ENCODE results near the gene DAAM1.

Gene DAAM1

DNA sequence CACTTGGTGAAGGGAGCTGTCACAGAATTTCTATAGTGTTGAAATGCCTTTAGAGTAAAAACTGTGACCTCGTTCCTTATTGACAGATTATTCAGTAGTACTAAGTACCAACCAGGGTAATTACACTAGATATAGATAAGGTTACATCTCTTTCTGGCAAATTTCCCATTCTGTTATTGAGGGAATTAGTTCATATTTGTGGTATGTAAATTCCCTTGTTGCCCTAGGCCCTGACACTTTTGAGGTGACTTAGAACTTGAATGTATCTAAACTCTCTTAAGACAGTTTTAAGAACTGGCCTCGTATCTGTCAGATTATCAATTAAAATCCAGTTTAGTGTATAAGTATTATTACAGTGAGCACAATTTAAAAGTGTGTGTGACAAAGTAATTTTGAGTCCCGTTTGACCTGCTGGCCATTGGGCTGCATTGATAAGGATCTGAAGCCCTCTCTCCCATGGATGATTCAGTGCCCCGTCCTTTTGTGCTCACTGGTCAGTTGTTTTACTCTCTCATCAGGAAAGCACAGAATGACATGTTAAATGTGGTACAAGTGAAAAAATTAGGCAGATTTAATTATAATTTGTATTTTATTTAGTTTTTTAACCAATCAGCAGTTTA is 153.5 kb downstream of the DAAM1 start:
- no peak for DNase-seq (ENCODE audit: low spot score)

- DNase-seq (ENCODE audit: low spot score): no peak
Measured at GRCh38 chr14:59342516-59343484, 154.3 kb downstream of the DAAM1 start.

DNA sequence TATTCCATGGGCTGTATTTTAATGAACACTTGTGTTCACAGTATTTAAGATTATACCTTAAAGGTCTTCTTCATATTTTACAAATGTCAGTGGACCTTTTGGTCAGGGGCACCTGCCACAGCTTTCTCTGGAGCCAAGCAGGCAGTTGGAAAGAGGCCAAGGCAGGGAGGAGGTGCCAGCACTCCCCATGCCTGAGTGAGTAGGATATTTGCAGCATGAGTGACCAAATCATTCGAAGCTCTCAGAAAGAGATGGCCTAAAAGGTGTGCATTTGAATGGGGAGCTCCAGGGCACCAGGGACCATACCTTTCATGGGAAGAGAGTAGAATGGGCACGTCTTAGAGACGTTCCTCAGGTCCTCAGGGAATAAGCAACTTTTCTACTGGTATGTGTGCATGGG is 155.1 kb downstream of the DAAM1 start:
- DNase-seq (ENCODE audit: low spot score): no peak

DNA sequence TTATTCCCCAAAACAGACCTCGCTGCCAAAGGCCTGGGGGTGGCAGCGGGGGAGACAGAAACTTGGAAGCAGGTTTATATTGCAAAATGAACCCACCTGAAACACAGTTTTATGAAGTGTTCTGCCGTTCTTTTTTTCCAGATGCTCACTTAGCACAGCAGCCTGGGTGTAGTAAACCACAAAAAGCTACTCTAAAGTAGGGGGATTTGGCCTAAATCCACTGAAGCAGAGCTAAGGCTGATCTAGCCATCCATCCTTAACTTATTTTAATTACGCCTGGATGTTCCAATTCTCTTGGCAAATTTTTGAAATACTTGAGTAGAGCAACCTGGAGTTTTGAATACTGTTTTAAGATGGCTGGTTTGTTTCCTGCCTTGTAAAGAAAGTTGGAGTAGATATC is 155.5 kb downstream of the DAAM1 start:
- DNase-seq (ENCODE audit: low spot score): no peak

DNA sequence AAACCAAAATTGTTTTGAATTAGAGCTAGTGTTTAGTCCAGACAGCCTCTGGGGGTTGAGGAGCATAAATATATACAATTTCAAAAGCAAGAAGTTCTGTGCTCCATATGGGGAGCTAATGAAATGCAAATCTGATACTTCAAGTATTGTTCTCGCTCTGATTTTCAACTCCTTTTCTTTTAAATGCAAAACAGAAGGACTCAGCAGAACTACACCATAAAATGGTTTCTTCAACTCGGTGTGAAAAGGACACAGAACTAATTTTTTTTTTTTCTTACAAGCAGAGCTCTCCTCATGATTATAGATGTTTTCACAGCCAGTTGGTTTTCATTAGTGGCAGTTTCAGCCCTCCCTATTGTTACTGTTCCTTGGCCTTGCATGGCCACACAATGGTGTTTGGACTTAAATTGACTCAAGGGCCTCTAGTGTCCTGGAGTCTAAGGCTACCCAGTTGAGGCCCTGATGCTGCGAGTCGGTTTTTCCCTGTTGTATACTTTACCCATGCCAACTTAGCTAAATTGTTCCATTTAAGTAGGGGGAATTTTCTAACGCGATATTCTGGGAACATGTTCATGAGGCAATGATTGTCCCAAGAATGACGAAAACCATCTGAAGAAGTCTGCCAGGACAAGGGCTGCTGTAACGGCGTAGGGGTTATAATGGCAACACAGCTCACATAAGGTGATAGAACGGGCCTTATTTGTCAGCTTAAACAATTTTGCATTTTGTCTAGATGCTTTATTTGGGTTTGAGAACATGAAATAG is 156.4 kb downstream of the DAAM1 start:
- no peak for DNase-seq (ENCODE audit: low spot score)

DNA sequence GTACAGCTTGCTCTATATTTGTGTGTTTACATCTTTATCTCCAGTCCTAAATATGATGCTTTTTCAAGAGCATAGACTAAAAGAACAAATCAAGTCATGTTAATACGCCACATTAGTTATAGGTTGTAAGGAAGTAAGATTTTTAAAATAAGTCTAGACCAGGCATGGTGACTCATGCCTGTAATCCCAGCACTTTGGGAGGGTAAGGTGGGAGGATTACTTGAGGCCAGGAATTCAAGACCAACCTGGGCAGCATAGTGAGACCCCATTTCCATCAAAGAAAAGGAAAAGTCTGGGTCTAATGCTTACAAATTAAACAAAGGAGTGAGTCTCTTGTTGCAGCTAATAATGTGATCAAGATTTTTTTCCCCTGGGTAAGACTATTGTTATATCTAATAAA is 157.9 kb downstream of the DAAM1 start:
- no peak for DNase-seq (ENCODE audit: low spot score)

GRCh38 chr14:59346796-59347510 is 158.5 kb downstream of the DAAM1 start:
- no peak for DNase-seq (ENCODE audit: low spot score)

GRCh38 chr14:59347511-59347900 is 159.0 kb downstream of the DAAM1 start:
- no peak for DNase-seq (ENCODE audit: low spot score)

DNA sequence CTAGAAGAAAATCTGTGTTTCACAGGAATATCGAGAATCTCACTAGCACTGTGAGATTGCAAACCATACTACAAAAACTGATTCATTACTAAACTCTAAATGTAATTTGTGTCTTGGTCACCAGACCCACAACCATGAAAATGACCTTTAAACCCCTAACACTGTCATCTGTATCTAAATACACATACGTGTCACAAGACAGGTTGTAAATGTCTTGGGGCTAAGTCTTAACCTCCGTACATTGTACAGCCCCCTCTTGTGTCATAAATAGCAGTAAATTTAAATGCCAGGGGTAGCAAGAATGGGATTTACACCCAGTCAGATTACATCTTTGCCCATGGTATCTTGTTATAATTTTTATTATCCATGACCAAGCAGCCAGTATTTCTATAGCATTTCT is 159.4 kb downstream of the DAAM1 start:
- no peak for DNase-seq (ENCODE audit: low spot score)

DNA sequence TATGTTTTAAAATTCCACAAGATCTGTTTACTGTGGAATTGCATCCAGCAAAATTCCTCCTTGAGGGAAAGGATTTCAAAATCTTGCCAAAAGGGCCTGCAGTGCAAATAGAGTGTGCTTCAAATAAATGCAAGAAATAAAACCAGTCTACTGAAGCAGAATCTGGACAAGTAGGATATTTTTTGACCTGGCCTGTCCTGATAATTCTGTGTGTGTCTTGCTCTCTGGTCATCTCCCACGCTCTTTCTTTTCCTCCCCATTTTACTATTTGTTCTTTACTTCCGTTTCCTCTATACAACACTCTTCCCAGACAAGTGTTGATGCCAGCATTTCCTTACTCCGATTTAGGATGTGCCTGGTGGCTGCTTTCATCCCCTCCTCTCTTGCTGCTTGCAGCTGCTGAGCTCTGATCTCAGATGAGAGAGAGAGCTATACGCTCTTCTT is 160.8 kb downstream of the DAAM1 start:
- no peak for DNase-seq (ENCODE audit: low spot score)

DNA sequence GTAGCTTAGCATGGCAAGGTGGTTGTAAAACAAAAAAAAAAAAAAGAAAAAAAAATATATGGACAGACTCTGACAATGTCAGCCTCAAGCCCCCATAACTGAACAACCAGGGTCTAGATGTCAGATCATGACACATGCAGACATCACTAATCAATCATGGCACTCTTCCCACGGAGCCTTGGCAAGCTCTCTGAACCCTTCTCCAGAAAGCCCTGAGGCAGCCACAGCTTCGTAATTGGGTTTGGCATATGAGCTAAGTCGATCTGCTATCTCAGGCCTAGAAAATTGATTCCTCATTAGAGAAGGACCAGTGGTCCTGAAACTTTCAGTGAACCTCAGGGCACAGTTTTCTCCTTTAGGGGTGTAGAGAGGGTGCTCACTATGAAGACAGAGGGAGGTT is 164.5 kb downstream of the DAAM1 start:
- DNase-seq (ENCODE audit: low spot score): no peak

- DNase-seq (ENCODE audit: low spot score): no peak
Measured at GRCh38 chr14:59354666-59355065, 166.2 kb downstream of the DAAM1 start.

DNA sequence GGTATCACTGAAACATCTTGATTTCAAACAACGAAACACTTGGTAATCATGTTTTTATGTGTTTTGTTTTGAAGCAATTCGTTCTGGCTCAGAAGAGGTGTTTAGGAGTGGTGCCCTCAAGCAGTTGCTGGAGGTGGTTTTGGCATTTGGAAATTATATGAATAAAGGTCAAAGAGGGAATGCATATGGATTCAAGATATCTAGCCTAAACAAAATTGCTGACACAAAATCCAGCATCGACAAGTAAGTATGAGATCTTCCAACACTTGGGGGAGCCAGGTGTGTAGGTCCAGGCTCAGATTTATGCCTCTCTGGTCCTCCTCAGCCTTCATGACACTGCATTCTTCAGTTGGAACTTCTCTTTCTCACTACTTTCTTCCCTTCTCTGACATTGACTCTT is 166.6 kb downstream of the DAAM1 start:
- no peak for DNase-seq (ENCODE audit: low spot score)

DNA sequence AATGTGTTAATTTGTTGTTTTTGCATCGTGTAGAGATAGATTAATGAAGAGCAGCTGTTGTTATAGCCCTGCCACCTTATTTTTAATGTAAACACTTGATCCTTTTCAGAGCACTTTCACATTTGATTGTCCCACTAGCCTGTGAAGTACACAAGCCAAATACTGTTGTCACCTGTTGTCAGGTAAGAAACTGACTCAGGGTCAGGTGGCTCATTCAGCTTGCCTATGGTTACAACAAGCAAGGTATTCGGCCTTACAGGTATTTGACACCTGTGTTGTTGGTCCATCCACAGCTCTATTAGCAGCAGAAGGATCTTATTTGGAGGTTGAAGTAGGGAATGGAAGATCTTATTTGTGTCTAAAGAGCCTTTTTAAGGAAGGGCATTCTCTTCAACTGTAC is 167.8 kb downstream of the DAAM1 start:
- DNase-seq (ENCODE audit: low spot score): no peak

GRCh38 chr14:59356767-59357166 is 168.3 kb downstream of the DAAM1 start:
- DNase-seq (ENCODE audit: low spot score): no peak

GRCh38 chr14:59358102-59358501 is 169.6 kb downstream of the DAAM1 start:
- no peak for DNase-seq (ENCODE audit: low spot score)

- no peak for DNase-seq (ENCODE audit: low spot score)
Measured at GRCh38 chr14:59358784-59359183, 170.3 kb downstream of the DAAM1 start.

DNA sequence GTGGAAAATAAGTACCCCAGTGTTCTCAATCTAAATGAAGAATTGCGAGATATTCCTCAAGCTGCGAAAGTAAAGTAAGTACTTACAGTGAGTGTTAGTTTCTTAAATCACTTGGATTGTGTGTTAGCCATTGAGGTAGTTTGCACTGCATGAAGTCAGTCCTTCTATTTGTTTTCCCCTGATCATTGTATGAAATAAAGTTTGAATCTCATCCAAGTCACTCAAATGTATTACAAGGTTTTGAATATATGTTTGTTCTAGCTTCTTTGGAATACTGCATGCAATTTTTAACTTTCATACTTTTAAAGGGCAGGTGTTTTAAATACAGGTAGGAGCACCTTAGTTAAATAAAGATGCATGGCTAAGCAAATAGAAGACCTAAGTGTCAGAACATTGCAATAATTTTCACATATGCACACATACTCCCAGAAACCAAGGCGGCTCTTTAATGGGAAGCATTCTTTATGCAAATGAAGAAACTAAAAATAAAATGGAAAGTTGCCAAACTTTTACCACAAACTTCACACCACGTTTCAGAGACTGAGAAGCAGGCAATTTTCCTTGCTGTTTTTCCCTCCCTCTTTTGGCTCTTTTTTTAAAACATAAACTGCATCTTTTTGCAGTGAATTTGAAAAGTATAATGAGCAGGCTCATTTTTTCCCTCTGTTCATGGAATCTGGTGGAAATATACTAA is 171.1 kb downstream of the DAAM1 start:
- DNase-seq (ENCODE audit: low spot score): no peak

GRCh38 chr14:59360233-59360632 is 171.8 kb downstream of the DAAM1 start:
- DNase-seq (ENCODE audit: low spot score): no peak

- no peak for DNase-seq (ENCODE audit: low spot score)
Measured at GRCh38 chr14:59360923-59361794, 172.7 kb downstream of the DAAM1 start.

All from putamen (tissue), 1 donor.